WTC11 (cell line): ENCODE results near the gene NBAS.

Experiments
- ATF1 ChIP-seq: sonication (generic); formaldehyde crosslinking; IDR thresholded peaks from 2 replicates; pipeline ENCODE4 v1.8.1; 2023; ENCODE audit warnings: mild to moderate bottlenecking, moderate library complexity, missing genetic modification reagents
- ATF2 ChIP-seq: sonication (generic); formaldehyde crosslinking; IDR thresholded peaks from 2 replicates; pipeline ENCODE4 v1.8.1; 2022; ENCODE audit warnings: low read depth, missing genetic modification reagents, borderline replicate concordance
- CBFB ChIP-seq: sonication (generic); formaldehyde crosslinking; IDR thresholded peaks from 2 replicates; pipeline ENCODE4 v1.8.1; 2022; ENCODE audit warnings: mild to moderate bottlenecking, low read depth, missing genetic modification reagents
- FOXJ3 ChIP-seq: sonication (generic); formaldehyde crosslinking; IDR thresholded peaks from 2 replicates; pipeline ENCODE4 v1.9.0; 2021; ENCODE audit warnings: missing genetic modification reagents, mild to moderate bottlenecking, borderline replicate concordance
- FOXK1 ChIP-seq: sonication (generic); formaldehyde crosslinking; IDR thresholded peaks from 2 replicates; pipeline ENCODE4 v1.8.0; 2022; ENCODE audit warnings: mild to moderate bottlenecking, moderate library complexity, missing genetic modification reagents
- IRF2 ChIP-seq: sonication (generic); formaldehyde crosslinking; IDR thresholded peaks from 2 replicates; pipeline ENCODE4 v1.8.0; 2022; ENCODE audit warnings: low read depth, missing genetic modification reagents, borderline replicate concordance
- NFYB ChIP-seq: sonication (generic); formaldehyde crosslinking; conservative IDR thresholded peaks from 2 replicates; pipeline ENCODE4 v1.8.0; 2022; ENCODE audit warnings: low read depth, missing genetic modification reagents
- SMAD4 ChIP-seq: sonication (generic); formaldehyde crosslinking; IDR thresholded peaks from 2 replicates; pipeline ENCODE4 v1.8.0; 2022; ENCODE audit warnings: mild to moderate bottlenecking, missing genetic modification reagents
- TCF7 ChIP-seq: sonication (generic); formaldehyde crosslinking; IDR thresholded peaks from 2 replicates; pipeline ENCODE4 v1.8.0; 2022; ENCODE audit warnings: mild to moderate bottlenecking, low read depth, missing genetic modification reagents, moderate library complexity
- TF ChIP-seq, protein P1 (sequence below): fragments of 200-600 bp; IDR thresholded peaks from 2 replicates; pipeline ENCODE4 v1.8.0; 2022; ENCODE audit warnings: antibody characterized with exemption
- TF ChIP-seq, protein P2 (sequence below): sonication (generic); formaldehyde crosslinking; IDR thresholded peaks from 2 replicates; pipeline ENCODE4 v1.8.1; 2023; ENCODE audit warnings: mild to moderate bottlenecking, missing genetic modification reagents, moderate library complexity
- TF ChIP-seq, protein P3 (sequence below): sonication (generic); formaldehyde crosslinking; IDR thresholded peaks from 2 replicates; pipeline ENCODE4 v1.8.0; 2022; ENCODE audit warnings: missing genetic modification reagents
- TF ChIP-seq, protein P4 (sequence below): fragments of 250-450 bp; sonication (Bioruptor Pico); IDR thresholded peaks from 2 replicates; pipeline ENCODE4 v2.1.2; 2022; ENCODE audit warnings: mild to moderate bottlenecking, moderate library complexity

GRCh38 chr2:15510131-15510530 lies 51.0 kb downstream of the NBAS start:
- TF ChIP-seq IRF2 (CRISPR knock-in tag) (no peak), ATF1 (no peak), FOXJ3 (no peak), FOXK1 (no peak), TCF7 (CRISPR knock-in tag) (no peak), ATF2 (CRISPR knock-in tag) (no peak), SMAD4 (CRISPR knock-in tag) (no peak), NFYB (no peak), CBFB (CRISPR knock-in tag) (no peak)
- TF ChIP-seq, protein P1, sequence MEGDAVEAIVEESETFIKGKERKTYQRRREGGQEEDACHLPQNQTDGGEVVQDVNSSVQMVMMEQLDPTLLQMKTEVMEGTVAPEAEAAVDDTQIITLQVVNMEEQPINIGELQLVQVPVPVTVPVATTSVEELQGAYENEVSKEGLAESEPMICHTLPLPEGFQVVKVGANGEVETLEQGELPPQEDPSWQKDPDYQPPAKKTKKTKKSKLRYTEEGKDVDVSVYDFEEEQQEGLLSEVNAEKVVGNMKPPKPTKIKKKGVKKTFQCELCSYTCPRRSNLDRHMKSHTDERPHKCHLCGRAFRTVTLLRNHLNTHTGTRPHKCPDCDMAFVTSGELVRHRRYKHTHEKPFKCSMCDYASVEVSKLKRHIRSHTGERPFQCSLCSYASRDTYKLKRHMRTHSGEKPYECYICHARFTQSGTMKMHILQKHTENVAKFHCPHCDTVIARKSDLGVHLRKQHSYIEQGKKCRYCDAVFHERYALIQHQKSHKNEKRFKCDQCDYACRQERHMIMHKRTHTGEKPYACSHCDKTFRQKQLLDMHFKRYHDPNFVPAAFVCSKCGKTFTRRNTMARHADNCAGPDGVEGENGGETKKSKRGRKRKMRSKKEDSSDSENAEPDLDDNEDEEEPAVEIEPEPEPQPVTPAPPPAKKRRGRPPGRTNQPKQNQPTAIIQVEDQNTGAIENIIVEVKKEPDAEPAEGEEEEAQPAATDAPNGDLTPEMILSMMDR = no peak
- TF ChIP-seq, protein P2, sequence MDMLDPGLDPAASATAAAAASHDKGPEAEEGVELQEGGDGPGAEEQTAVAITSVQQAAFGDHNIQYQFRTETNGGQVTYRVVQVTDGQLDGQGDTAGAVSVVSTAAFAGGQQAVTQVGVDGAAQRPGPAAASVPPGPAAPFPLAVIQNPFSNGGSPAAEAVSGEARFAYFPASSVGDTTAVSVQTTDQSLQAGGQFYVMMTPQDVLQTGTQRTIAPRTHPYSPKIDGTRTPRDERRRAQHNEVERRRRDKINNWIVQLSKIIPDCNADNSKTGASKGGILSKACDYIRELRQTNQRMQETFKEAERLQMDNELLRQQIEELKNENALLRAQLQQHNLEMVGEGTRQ (CRISPR knock-in tag) = no peak
- TF ChIP-seq, protein P3, sequence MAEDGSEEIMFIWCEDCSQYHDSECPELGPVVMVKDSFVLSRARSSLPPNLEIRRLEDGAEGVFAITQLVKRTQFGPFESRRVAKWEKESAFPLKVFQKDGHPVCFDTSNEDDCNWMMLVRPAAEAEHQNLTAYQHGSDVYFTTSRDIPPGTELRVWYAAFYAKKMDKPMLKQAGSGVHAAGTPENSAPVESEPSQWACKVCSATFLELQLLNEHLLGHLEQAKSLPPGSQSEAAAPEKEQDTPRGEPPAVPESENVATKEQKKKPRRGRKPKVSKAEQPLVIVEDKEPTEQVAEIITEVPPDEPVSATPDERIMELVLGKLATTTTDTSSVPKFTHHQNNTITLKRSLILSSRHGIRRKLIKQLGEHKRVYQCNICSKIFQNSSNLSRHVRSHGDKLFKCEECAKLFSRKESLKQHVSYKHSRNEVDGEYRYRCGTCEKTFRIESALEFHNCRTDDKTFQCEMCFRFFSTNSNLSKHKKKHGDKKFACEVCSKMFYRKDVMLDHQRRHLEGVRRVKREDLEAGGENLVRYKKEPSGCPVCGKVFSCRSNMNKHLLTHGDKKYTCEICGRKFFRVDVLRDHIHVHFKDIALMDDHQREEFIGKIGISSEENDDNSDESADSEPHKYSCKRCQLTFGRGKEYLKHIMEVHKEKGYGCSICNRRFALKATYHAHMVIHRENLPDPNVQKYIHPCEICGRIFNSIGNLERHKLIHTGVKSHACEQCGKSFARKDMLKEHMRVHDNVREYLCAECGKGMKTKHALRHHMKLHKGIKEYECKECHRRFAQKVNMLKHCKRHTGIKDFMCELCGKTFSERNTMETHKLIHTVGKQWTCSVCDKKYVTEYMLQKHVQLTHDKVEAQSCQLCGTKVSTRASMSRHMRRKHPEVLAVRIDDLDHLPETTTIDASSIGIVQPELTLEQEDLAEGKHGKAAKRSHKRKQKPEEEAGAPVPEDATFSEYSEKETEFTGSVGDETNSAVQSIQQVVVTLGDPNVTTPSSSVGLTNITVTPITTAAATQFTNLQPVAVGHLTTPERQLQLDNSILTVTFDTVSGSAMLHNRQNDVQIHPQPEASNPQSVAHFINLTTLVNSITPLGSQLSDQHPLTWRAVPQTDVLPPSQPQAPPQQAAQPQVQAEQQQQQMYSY (CRISPR knock-in tag) = no peak
- TF ChIP-seq, protein P4, sequence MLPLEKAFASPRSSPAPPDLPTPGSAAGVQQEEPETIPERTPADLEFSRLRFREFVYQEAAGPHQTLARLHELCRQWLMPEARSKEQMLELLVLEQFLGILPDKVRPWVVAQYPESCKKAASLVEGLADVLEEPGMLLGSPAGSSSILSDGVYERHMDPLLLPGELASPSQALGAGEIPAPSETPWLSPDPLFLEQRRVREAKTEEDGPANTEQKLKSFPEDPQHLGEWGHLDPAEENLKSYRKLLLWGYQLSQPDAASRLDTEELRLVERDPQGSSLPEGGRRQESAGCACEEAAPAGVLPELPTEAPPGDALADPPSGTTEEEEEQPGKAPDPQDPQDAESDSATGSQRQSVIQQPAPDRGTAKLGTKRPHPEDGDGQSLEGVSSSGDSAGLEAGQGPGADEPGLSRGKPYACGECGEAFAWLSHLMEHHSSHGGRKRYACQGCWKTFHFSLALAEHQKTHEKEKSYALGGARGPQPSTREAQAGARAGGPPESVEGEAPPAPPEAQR = no peak
